Esophagus squamous epithelium (tissue), 5 donors: Measurements from ENCODE around the gene ZNF521. TPM values are rescaled to one million over a fixed set of nuclear protein-coding genes. Genes with fewer than 3 reads are reported as not detected.
A peak's percentile ranks its signal among the peaks of the same experiment; 100 is the strongest.

Experiments used
- DNase-seq: peaks from one replicate; lab custom pipeline; 2025; lab: John Stamatoyannopoulos, UW
- H3K27ac ChIP-seq, 4 donors: fragments of 200-600 bp; sonication (generic); one replicate each; pipeline ENCODE4 v1.5.1; 2016 to 2019; ENCODE audit warnings: mild to moderate bottlenecking in 1 of 4
- H3K27me3 ChIP-seq, 4 donors: fragments of 200-600 bp; sonication (generic); 1 replicate in 3 of 4; 2 replicates in 1 of 4; pipeline versions ENCODE4 v1.5.1 to v1.6.0; 2017 to 2021; ENCODE audit warnings: antibody characterized with exemption in 1 of 4
- H3K36me3 ChIP-seq, 3 donors: fragments of 200-600 bp; sonication (generic); one replicate each; pipeline ENCODE4 v1.5.1; 2016 to 2019
- H3K4me1 ChIP-seq, 3 donors: fragments of 200-600 bp; sonication (generic); one replicate each; pipeline ENCODE4 v1.5.1; 2017 to 2019
- H3K4me3 ChIP-seq, 4 donors: fragments of 200-600 bp; sonication (generic); 1 replicate in 3 of 4; 2 replicates in 1 of 4; pipeline ENCODE4 v1.5.1; 2016 to 2019; ENCODE audit warnings: mild to moderate bottlenecking in 2 of 4, moderate library complexity in 1 of 4
- H3K9me3 ChIP-seq, 3 donors: fragments of 200-600 bp; sonication (generic); one replicate each; pipeline ENCODE4 v1.5.1; 2016 to 2019
- CTCF ChIP-seq, 6 experiments: fragments of 450-650 bp in 4 of 6; fragments of 200-600 bp in 2 of 6; sonication (generic) in 2 of 6; IDR thresholded peaks; one replicate each; pipeline ENCODE4 v1.5.1; 2016 to 2019; ENCODE audit warnings: antibody characterized with exemption in 6 of 6, mild to moderate bottlenecking in 4 of 6, moderate library complexity in 4 of 6
- POLR2A ChIP-seq, 4 donors: fragments of 450-650 bp; IDR thresholded peaks; one replicate each; pipeline ENCODE4 v1.6.1; 2017; ENCODE audit warnings: antibody characterized with exemption in 4 of 4, mild to moderate bottlenecking in 4 of 4, moderate library complexity in 3 of 4
- WGBS, 2 donors: methylation state at CpG; one replicate each; pipeline ENCODE4 v1.1.5; 2018; 5-methylcytosine and 5-hydroxymethylcytosine counted together
- intact Hi-C: fragments of 100-400 bp; cut with DNase I; formaldehyde crosslinking; loops from one replicate; pipeline ENCODE4 v1.15.0; 2022
- total RNA-seq, 4 donors: library from RNA; depleted of rRNA; stranded (reverse); fragments of >200 nt; gene quantifications; one replicate each; pipeline ENCODE4 v1.1.0, GENCODE V29; 2016
- donor health status: DM: yes; HTN: yes; CAD: no.

The ZNF521 gene
- total RNA-seq, 4 donors from 2014 or later = 0.68 to 11.3 (median 4.7) TPM

GRCh38 chr18:25348386-25349130 is 3.4 kb downstream of the ZNF521 start:
- H3K36me3 ChIP-seq = no peaks in the 10 kb centered on the region
- peak overlapping the region; percentile 55 to 70 (median 68) for H3K4me3 ChIP-seq
- H3K4me1 ChIP-seq = peaks cover 13 to 28% (median 14%) of the 10 kb centered on the region in 3 donors
- WGBS, 2 donors = 55 to 64% methylated on average over 17 of the region's 17 CpGs
- peaks cover 6 to 55% (median 10%) of the 10 kb centered on the region in 4 donors for H3K27me3 ChIP-seq
- TF ChIP-seq CTCF (IDR thresholded peaks at IDR 0.05) (no peak), POLR2A (IDR thresholded peaks at IDR 0.05) (no peak)
- intact Hi-C loops = no loop called here
- peak overlapping the region; percentile 69 to 95 (median 89) for H3K27ac ChIP-seq
- no peak for DNase-seq
- no peaks in the 10 kb centered on the region for H3K9me3 ChIP-seq

- intact Hi-C loops = no loop called here
- Histone ChIP-seq H3K36me3 (no peaks in the 10 kb centered on the region), H3K4me1 (peaks cover 13 to 25% (median 14%) of the 10 kb centered on the region in 3 donors), H3K27ac (no peak overlapping the region), H3K27me3 (peaks cover 6 to 53% (median 10%) of the 10 kb centered on the region in 4 donors), H3K9me3 (no peaks in the 10 kb centered on the region), H3K4me3 (no peak overlapping the region)
- TF ChIP-seq POLR2A (IDR thresholded peaks at IDR 0.05) (no peak), CTCF (IDR thresholded peaks at IDR 0.05) (no peak)
- WGBS, 2 donors = 79 to 94% methylated on average over 1 of the region's 1 CpG
- DNase-seq = no peak
Measured at GRCh38 chr18:25346561-25346960, 5.4 kb downstream of the ZNF521 start.

GRCh38 chr18:25345081-25345866 is 6.7 kb downstream of the ZNF521 start:
- Histone ChIP-seq H3K27ac (no peak overlapping the region), H3K36me3 (no peaks in the 10 kb centered on the region), H3K9me3 (no peaks in the 10 kb centered on the region), H3K4me1 (peaks cover 4 to 12% (median 10%) of the 10 kb centered on the region in 3 donors), H3K4me3 (no peak overlapping the region), H3K27me3 (peaks cover 4 to 40% (median 7%) of the 10 kb centered on the region in 4 donors)
- 52 to 59% methylated on average over 8 of the region's 8 CpGs for WGBS, 2 donors
- DNase-seq = no peak
- intact Hi-C loops = no loop called here
- no peak for TF ChIP-seq POLR2A (IDR thresholded peaks at IDR 0.05)
- no peak for TF ChIP-seq CTCF (IDR thresholded peaks at IDR 0.05)

- Histone ChIP-seq H3K4me1 (no peaks in the 10 kb centered on the region), H3K27ac (no peak overlapping the region), H3K36me3 (no peaks in the 10 kb centered on the region), H3K27me3 (peaks cover 0 to 6% (median 0%) of the 10 kb centered on the region in 4 donors), H3K9me3 (no peaks in the 10 kb centered on the region), H3K4me3 (no peak overlapping the region)
- intact Hi-C loops = no loop called here
- DNase-seq = no peak
- 38 to 60% methylated on average over 2 of the region's 2 CpGs for WGBS, 2 donors
- TF ChIP-seq CTCF (IDR thresholded peaks at IDR 0.05) (no peak), POLR2A (IDR thresholded peaks at IDR 0.05) (no peak)
Measured at GRCh38 chr18:25341831-25342230, 10.1 kb downstream of the ZNF521 start.

GRCh38 chr18:25340762-25341161 is 11.2 kb downstream of the ZNF521 start:
- DNase-seq = no peak
- no peaks in the 10 kb centered on the region for H3K36me3 ChIP-seq
- H3K27me3 ChIP-seq = no peaks in the 10 kb centered on the region
- no peak overlapping the region for H3K27ac ChIP-seq
- intact Hi-C loops = no loop called here
- TF ChIP-seq CTCF (IDR thresholded peaks at IDR 0.05) (no peak), POLR2A (IDR thresholded peaks at IDR 0.05) (no peak)
- no peak overlapping the region for H3K4me3 ChIP-seq
- H3K4me1 ChIP-seq = no peaks in the 10 kb centered on the region
- WGBS, 2 donors = 56 to 65% methylated on average over 3 of the region's 3 CpGs
- H3K9me3 ChIP-seq = no peaks in the 10 kb centered on the region
